ENCODE results near the gene OBSCN. TPM values are rescaled to one million over a fixed set of nuclear protein-coding genes. Genes with fewer than 3 reads are reported as not detected.

Gene OBSCN
- total and polyA plus RNA-seq, 12 donors: 0.90 to 18.0 (median 5.9) TPM

- peaks cover 0 to 3% of the 10 kb centered on the region in 2 donors for H3K4me1 ChIP-seq (replicated peaks in 1 of 2)
- DNase-seq: peak in 2 of 7 donors; percentile 10 to 16
- no peaks in the 10 kb centered on the region for H3K27me3 ChIP-seq
- H3K27ac ChIP-seq: no peak overlapping the region
- H3K36me3 ChIP-seq (replicated peaks in 1 of 2): peaks cover 0 to 24% of the 10 kb centered on the region in 2 donors
- intact Hi-C loops (cut with DNase I): no loop called here
- no peak overlapping the region for H3K4me3 ChIP-seq
- no peak for TF ChIP-seq POLR2A (IDR thresholded peaks at IDR 0.05)
- TF ChIP-seq, protein P1, sequence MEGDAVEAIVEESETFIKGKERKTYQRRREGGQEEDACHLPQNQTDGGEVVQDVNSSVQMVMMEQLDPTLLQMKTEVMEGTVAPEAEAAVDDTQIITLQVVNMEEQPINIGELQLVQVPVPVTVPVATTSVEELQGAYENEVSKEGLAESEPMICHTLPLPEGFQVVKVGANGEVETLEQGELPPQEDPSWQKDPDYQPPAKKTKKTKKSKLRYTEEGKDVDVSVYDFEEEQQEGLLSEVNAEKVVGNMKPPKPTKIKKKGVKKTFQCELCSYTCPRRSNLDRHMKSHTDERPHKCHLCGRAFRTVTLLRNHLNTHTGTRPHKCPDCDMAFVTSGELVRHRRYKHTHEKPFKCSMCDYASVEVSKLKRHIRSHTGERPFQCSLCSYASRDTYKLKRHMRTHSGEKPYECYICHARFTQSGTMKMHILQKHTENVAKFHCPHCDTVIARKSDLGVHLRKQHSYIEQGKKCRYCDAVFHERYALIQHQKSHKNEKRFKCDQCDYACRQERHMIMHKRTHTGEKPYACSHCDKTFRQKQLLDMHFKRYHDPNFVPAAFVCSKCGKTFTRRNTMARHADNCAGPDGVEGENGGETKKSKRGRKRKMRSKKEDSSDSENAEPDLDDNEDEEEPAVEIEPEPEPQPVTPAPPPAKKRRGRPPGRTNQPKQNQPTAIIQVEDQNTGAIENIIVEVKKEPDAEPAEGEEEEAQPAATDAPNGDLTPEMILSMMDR (IDR thresholded peaks at IDR 0.05): no peak
- WGBS, 4 donors: 89 to 97% (median 90%) methylated on average over 7 to 11 of the region's 11 CpGs
- H3K9me3 ChIP-seq (replicated peaks in 1 of 3): no peaks in the 10 kb centered on the region
Observed at GRCh38 chr1:228391411-228392020, 183.7 kb downstream of the OBSCN start.

GRCh38 chr1:228392111-228392936, 184.5 kb downstream of the OBSCN start:
- TF ChIP-seq, protein P1 (IDR thresholded peaks at IDR 0.05): no peak
- no peak for TF ChIP-seq POLR2A (IDR thresholded peaks at IDR 0.05)

GRCh38 chr1:228393268-228393701, 185.4 kb downstream of the OBSCN start:
- peak in 6 of 7 donors; percentile 66 to 79 (median 72) for DNase-seq
- H3K36me3 ChIP-seq (replicated peaks in 1 of 2): peaks cover 0 to 40% of the 10 kb centered on the region in 2 donors
- H3K4me1 ChIP-seq (replicated peaks in 1 of 2): peaks cover 0 to 3% of the 10 kb centered on the region in 2 donors
- TF ChIP-seq, protein P1 (IDR thresholded peaks at IDR 0.05): peak; percentile 38 to 66 (median 56)
- TF ChIP-seq POLR2A (IDR thresholded peaks at IDR 0.05): no peak
- no peaks in the 10 kb centered on the region for H3K27me3 ChIP-seq
- H3K9me3 ChIP-seq (replicated peaks in 1 of 3): no peaks in the 10 kb centered on the region
- peak overlapping the region in 2 of 5 donors; percentile 35 to 37 for H3K27ac ChIP-seq
- 42 to 61% (median 53%) methylated on average over 8 of the region's 8 CpGs for WGBS, 4 donors
- no peak overlapping the region for H3K4me3 ChIP-seq
- intact Hi-C loops (cut with DNase I): no loop called here

More at GRCh38 chr1:228392111-228392936, 184.5 kb downstream of the OBSCN start:
- DNase-seq: peak in 2 of 7 donors; percentile 7 to 16
- H3K9me3 ChIP-seq (replicated peaks in 1 of 3): no peaks in the 10 kb centered on the region
- H3K27me3 ChIP-seq: no peaks in the 10 kb centered on the region
- 88 to 92% (median 91%) methylated on average over 12 of the region's 12 CpGs for WGBS, 4 donors
- intact Hi-C loops (cut with DNase I): no loop called here
- H3K4me1 ChIP-seq (replicated peaks in 1 of 2): peaks cover 0 to 3% of the 10 kb centered on the region in 2 donors
- H3K27ac ChIP-seq: no peak overlapping the region
- peaks cover 0 to 32% of the 10 kb centered on the region in 2 donors for H3K36me3 ChIP-seq (replicated peaks in 1 of 2)
- H3K4me3 ChIP-seq: no peak overlapping the region

Data from adrenal gland (tissue), 12 donors.